GM19023 (cell line): ENCODE data around the gene FANCC.
"Not testable (repeated sequence)": the region's sequence is repeated elsewhere in the genome, so short reads cannot be mapped to it uniquely, and the experiment has no call there.

ENCODE experiments used
- ATAC-seq: cut with Tn5 transposase; IDR thresholded peaks from one replicate; pipeline ENCODE4 v1.9.1; 2021; ENCODE audit warnings: mild to moderate bottlenecking, moderate library complexity; ENCODE audit not compliant: unreplicated experiment

Gene FANCC

DNA sequence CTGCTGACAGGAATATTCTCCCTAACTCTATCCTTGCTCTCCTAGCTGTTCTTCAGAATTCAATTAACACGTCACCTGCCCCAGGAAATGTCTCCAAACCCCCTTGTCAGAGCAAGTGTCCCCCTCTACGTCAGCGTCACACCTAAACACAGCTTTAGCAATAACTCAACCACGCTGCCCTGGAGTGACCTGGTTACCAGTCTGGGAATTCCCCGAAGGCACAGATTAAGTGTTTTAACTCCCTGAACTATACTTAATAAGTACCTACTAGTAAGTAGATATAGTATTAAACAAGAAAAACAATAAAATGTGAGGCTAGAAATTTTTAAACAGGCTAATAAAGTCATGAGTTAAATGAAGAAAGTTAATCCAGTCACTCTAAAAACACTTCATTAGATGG, 78.4 kb downstream of the FANCC start:
- ATAC-seq = no peak

DNA sequence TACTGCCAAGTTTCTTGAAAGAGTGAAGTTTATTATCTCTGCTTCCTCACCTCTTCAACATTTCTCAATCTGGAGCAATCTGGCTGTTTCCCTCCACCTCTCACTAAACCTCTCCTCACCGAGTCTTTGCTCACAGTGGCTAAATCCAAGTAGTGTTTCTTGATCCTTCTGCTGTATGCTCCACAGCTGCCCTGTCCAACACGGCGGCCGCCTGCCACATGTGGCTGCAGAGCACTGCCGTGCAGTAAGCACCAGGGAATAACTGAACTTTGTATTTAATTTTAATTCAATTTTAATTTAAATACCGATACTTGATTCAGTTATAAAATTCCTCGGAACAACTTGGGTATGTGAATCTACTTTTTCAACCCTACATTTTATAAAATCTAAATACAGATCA, 80.2 kb downstream of the FANCC start:
- no peak for ATAC-seq

DNA sequence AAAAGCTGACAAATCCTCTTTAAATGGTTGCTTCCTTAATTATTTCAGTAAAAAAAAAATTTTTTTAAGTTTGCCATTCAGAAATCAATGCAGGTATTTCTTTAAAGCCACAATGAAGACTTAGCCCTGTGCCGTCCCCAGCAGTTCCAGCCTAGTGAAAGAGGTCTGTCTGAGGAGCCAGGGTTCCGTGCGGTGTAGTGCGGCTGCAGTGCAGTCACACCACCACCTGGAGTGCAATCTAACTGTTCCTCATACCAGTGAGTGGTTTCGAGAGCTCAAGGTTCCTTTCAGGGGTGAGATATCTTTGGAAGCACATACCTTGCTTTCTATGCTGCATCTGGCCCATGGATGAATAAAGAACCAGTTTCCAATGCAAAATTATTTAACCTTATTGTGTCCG, 87.5 kb downstream of the FANCC start:
- no peak for ATAC-seq

DNA sequence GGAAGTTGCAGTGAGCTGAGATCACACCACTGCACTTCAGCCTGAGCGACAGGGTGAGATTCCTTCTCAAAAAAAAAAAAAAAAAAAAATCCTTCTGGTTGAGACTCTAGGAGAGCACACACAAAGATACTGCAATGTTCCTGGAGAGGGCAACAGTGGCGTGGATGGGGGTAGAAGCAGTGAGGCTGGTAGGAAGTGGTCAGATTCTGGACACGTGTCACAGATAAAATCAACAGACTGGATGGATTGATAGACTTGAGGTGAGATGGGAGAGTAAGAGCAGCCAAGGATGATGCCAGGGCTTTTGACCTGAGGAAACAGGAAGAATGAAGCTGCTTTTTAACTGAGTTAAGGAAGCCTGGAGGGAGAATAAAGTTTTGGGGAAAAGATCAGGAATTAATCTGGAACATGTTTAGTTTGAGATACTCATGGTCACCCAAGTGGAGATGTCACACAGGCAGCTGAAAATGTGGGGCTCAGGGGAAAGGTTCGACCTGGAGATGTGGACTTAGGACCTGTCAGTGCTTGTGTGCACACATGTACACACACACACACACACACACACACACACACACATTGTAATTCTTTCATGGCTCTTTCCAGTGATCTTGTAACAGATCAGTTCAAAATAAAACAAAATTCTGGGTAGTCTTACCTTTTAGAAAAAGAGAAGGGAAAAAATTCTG, 88.1 kb downstream of the FANCC start:
- ATAC-seq = no peak

DNA sequence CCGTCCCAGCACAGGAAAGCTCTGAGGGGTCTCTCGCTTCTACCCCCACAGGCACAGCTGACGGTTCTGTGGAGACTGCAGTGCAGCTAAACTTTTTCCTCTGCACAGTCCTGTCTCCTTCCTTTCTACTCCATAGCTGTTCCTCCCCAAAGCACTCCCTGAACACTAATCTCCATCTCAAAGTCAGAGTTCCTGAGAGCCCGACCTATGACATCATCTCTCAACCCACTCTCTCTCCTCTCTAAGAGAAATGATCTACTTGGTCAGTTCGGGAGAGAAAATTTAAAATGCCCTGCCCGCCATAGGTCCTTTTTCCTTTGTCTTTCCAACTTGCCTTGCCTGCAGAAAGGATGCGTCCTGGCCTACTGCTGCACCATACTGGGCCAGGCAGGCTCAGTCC, 90.6 kb downstream of the FANCC start:
- no peak for ATAC-seq

DNA sequence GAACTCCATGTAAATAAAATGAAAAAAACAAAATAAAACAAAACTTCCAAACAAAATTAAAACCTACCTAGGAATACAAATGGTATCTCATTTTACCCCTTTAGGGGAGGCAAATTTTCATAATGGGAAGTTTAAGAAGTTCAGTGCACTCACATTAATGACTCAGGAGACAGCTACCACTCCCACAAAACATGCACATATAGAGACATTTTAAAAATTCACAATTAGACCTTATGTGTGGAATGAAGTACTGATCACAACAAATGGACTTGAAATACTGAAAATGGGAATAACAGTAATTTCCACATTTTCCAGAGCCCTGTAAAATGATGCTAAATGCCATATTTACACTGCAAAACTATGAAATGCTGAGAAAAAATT, 91.8 kb downstream of the FANCC start:
- no peak for ATAC-seq

DNA sequence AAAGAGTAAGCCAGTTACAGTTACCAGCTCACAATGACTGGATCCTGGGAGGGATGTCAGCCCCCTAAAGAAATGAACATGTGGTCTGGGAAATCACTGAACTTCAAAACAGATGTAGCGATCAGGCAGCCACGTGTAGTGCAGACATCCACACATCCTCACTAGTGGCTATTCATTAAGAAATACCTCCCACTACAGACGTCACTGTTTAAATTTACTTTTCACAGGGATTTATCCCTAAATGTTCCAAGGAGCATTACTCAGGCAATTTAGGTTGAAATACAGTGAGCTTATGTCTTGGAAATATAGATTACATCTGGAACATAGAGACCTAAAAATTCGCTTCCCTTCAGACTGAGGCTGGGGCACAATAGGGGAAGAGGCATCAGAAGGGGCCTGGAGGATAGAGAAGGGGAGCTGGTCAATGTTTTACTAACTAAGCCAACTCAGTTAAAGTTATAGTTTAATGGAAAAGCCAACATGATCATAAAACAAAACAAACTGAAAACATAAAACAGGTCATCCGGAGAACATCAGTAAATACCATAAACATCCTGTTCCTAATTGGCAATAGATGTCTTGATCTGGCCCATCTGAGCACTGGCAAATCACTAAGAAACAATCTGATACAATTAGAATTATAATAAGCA, 92.3 kb downstream of the FANCC start:
- no peak for ATAC-seq

DNA sequence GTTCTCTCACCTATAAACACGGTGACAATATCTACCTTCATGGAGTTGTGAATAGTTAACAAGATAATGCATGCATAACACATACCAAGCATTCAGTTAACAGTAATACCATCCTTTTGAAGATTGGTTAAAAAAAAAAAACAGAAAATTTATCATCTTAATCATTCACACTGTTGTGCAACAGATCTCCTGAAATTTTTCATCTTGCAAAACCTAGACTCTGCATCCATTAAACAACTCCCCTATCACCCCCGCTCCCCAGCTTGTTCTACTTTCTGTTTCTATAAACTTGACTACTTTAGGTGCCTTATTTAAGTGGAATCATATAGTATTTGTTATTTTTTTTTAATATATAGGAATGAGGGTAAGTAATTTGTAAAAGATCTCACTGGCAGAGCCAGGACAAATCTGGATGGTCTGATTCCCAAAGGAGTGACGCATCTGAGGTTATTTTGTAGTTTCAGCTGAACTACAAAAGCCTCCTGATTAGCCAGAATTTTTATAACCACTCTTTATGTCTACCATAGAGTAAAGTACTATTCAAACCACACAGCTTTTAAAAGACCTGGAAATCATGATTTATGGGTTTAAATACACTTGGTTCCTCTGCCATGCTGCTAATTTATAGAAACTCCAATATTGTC, 93.0 kb downstream of the FANCC start:
- no peak for ATAC-seq

DNA sequence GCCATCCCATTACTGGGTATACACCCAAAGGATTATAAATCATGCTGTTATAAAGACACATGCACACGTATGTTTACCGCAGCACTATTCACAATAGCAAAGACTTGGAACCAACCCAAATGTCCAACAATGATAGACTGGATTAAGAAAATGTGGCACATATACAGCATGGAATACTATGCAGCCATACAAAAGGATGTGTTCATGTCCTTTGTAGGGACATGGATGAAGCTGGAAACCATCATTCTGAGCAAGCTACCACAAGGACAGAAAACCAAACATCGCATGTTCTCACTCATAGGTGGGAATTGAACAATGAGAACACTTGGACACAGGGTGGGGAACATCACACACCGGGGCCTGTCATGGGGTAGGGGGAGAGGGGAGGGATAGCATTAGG, 97.2 kb downstream of the FANCC start:
- not testable (repeated sequence) for ATAC-seq

DNA sequence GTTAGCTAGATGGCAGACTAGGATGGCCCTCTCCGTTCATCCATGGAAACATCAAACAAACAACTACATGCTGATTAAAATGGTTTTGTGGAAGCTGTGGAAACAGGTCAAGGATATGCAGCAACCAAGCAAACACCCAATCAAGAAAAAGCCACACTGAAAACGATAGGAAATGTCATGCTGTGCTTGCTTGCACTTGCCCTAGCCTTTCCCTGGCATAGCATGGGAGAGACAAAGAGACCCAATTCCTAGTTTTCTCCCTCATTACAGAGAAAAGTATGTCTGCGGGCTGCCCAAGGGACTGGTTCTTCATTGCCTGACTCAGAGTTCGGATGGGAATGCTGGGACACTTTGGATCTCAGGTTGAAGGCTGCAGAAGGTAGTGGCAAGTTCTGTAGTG, 98.7 kb downstream of the FANCC start:
- no peak for ATAC-seq

DNA sequence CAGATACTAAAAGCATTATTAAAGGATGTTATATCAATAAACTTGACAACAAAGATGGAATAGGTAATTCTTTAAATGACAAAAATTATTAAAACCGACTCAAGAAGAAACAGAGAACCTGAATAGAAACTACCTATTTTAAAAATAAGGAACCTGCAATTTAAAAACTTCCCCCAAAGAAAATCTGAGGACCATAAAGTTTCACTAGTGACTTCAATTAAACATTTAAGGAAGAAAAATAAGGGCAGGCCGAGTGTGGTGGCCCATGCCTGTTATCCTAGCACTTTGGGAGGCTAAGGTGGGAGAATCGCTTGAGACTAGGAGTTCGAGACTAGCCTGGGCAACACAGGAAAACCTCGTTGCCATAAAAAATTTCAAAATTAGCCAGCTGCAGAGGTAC, 99.6 kb downstream of the FANCC start:
- no peak for ATAC-seq

DNA sequence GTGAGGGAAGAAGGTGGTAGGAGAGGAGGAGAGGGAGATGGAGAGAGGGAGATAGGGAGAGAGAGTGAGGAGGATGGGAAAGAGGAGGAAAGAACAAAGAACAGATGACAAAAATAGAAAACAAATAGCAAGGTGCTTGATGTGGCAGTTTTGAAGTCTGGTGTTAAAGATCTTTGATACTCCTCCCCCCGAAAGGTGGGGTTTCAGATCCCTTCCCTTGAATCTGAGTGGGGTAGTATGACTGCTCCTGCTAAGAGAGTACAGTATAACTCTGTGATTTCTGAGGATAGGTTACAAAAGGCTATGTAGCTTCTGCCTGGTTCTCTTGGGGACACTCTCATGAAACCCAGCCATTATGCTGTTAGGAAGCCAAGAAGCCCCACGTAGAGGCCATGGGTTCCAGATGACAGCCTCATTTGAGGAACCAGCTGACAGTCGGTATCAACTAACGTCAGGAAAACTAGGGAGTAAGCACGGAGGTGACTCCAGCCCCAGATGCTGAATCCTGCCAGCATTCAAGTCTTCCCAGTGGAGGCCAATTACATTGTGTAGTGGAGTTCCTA, 102.1 kb downstream of the FANCC start:
- no peak for ATAC-seq

DNA sequence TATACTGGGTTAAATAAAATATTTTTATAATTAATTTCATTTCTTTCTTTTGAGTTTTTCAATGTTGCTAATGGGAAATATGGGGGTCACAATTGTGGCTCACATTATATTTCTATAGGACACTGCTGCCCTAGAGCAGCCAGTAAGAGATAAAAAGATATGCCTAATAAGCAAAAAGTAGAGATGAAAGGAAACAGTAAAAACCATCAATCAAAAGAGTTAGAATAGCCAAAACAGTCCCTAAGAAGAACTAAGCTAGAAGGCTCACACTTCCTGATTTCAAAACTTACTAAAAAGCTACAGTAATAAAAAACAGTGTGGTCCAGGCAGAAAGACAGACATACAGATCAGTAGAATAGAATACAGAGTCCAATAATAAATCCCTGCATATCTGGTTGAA, 104.4 kb downstream of the FANCC start:
- no peak for ATAC-seq

DNA sequence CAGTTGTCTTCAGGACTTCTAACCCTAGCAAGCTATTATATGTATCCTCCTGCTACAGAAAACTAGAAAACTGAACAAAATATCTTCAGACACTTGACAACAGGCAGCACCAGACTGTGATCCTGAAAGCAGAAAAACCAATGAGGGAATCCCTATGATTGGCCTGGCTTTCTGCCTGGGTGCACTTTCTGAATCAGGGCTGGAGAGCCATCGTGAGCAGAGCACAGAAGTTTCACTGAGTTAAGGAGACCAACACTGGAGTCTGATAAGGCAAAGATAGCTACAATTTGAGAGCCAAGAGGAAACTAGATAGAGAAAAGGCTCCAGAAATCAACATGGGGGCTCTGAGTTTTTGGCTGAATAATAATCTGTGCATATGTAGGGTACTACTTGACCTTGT, 106.5 kb downstream of the FANCC start:
- no peak for ATAC-seq

DNA sequence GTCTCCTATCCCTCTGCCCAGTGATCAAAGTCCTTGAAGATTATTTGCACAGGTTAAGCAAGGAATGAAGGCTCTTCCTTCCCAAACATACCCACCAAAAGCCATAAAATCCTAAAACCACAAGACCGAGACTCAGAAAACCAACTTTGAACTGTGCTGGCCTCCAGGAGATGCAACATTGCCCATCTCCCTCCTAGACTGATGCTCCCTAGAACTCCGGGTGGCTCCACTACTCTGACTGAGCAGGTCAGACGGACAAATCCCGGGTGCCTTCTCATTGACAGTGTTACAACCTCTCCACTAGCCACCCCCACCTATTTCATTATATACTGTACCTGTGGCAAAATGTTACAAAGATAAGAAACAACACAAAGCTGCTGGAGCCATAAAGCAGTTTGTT, 110.1 kb downstream of the FANCC start:
- no peak for ATAC-seq

DNA sequence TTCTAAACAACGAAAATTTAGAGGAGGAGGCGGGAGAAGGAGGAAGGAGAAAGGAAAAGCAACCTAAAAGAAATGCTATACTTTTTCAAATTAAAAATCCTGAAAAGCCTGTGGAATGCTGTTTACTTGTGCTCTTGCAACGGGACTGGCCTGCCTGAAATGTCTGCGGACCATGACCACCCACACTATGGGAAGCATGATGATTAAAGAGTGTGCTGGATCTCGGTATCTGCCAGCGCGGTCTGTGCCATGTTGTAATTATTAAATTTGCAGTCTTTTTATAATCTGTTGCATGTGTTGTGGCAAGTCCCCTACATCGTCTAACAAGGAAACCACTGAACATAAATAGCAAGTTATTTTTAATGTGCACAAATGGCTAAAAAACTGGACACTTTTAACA, 111.4 kb downstream of the FANCC start:
- no peak for ATAC-seq

DNA sequence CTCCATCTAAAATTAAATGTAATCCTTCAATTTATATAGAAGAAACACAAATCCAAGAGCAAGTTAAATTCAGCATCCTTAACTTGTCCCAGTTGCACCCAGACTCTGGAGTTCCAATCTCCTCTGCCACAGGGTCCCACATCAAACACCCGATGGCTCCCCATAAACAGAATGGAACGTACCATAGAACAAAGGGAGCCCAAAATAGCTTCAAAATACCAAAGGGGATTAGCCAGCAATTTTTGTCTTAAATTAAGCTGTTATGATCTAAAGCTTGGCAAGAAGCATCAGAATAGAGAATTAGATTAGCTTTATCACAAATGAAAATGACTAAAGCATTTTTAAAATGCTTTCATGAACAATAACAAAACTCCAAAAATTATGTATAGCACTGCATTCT, 112.8 kb downstream of the FANCC start:
- no peak for ATAC-seq

DNA sequence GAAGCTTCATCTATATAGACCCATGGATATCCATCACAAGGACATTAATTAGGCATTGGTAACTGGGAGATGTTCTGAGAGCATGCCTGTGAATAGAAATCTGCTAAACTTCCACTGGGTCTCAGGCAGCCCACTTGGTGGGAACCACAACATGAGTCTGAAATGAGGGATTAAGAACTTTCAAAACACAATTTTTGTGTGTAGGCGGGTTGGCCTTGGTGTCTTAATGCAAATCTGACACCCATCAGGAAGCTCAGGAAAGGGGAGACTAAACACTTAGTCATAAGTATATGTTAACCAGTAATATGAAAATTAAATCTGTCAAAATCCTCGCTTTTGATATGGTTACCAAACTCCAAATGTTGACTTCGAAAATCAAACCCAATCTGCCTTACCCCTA, 113.2 kb downstream of the FANCC start:
- ATAC-seq = no peak

DNA sequence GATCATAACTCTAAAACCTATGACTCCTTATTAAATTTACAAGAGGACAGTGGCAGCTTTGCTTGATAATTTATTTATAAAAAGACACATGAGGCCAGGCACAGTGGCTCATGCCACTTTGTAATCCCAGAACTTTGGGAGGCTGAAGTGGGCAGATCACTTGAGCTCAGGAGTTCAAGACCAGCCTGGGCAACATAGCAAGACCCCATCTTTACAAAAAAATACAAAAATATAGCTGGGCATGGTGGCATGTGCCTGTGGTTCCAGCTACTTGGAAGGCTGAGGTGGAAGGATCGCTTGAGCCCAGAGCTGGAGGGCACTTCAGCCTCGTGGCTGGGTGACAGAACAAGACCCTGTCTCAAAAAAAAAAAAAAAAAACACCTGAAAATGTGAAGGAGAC, 114.5 kb downstream of the FANCC start:
- ATAC-seq = not testable (repeated sequence)

DNA sequence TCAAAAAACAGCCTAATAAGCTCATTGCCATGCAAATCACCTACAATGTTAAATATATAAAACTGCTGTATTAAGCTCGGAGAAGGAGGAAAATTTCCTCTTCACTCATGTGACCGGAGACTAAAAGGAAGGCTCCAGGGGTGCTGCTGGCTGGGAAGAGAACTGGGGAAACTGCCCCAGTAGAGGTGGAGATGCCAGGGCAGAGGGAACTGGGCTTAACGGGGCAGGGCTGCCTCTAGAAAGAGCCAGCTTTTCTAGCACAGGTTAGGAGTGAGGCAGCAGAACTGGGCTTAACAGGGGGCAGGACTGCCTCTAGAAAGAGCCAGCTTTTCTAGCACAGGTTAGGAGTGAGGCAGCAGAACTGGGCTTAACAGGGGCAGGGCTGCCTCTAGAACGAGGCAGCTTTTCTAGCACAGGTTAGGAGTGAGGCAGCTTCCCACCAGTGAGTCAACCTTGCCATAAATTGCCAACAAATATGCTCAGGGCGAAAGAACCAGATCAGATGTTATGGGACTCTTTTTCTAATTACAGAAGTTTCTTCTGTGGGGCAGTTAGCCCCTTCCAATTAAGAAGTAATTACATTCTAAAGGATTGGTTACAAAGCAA, 115.3 kb downstream of the FANCC start:
- ATAC-seq = no peak

DNA sequence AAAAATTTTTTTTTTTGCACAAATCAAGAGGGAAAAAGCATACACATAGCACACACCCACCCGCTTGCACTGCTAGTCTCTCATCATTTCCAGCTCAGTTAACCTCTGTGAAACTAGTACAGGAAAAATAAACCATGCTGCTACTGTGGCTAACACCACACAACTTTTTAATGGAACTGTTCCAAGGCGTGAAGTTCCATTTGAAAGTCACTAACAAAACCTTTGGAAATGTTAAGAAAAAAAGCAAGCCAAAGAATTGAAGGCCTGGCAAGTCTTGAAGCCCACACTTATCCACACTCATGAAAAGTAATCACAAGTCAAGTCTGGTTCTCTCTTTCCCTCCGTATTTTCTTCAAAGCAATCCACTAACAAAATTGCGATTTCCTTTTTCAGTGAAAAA, 116.3 kb downstream of the FANCC start:
- no peak for ATAC-seq
